IPS-NIHi7 (cell line): ENCODE measurements around the gene RGL3.
"Not testable (repeated sequence)": the region's sequence is repeated elsewhere in the genome, so short reads cannot be mapped to it uniquely, and the experiment has no call there.

Source experiments
- DNase-seq: peaks from one replicate; pipeline ENCODE4 v3.0.0; 2012; ENCODE audit warnings: mixed read lengths; ENCODE audit errors: extremely low spot score

RGL3 gene

DNA sequence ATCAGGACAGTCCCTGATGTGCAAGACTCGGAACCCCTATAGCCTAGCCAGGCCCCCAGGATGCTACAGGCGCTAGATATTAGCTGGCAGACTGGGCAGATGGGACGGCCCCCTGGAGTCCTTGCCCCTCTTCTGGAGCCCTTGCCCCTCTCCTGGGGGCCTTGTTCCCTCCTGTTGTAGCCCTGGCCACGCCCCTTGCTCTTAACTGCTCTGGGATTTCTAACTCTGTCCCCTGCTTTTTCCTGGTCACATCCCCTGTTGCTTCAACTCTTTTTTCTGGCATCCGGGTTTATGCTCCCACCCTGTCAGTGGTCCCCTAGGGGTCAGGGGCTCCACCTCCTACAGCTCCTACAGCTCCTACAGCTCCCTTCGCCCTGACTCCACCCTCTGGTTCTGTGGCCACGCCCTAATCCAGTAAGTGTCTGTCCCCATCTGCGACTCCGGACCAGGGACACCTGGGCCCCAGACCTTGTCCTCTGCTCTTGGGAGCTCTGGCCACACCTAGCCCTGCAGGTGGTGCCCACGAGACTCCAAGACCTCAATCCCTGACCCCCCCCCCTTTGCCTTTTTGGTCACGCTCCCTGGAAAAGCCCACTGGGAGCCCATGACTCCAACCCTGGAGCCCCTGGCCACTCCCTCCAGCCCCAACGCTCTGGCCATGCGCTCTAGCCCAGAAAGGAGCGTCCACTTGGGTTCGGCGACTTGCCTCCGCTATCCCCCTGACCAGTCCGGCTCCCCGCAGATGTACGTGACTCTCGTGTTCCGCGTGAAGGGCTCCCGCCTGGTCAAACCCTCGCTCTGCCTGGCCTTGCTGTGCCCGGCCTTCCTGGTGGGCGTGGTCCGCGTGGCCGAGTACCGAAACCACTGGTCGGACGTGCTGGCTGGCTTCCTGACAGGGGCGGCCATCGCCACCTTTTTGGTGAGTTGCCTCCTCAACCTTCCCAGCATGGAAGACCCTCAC lies 57.1 kb downstream of the RGL3 start:
- peak; percentile 78 for DNase-seq

DNA sequence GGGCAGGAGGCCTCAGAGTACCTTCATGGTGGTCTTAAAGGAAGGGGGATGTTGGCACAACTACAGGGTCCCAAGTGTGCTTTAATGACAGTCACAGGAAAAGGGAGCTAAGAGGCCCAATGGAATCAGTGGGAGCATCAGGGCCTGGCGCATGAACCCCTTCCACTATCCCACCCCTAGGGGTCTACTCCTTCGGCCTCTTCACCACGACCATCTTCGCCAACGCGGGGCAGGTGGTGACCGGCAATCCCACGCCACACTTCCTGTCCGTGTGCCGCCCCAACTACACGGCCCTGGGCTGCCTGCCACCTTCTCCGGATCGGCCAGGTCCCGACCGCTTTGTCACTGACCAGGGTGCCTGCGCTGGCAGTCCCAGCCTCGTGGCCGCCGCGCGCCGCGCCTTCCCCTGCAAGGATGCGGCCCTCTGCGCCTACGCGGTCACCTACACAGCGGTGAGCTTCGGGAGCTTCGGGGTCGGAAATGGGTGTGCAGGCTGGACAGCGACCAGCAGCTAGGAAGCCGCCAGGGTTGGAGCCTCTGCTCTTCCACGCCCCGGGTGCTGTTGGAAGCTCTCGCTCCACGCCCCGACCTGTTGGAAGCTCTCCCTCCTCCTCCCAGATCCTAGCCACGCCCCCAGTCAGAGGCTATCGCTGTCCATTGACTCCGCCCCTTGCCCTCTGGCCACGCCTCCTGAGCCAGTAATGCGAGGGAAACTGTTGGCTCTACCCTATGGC lies 57.9 kb downstream of the RGL3 start:
- peak; percentile 94 for DNase-seq

- DNase-seq = no peak
Measured at GRCh38 chr19:11359421-11359820, 59.7 kb downstream of the RGL3 start.

DNA sequence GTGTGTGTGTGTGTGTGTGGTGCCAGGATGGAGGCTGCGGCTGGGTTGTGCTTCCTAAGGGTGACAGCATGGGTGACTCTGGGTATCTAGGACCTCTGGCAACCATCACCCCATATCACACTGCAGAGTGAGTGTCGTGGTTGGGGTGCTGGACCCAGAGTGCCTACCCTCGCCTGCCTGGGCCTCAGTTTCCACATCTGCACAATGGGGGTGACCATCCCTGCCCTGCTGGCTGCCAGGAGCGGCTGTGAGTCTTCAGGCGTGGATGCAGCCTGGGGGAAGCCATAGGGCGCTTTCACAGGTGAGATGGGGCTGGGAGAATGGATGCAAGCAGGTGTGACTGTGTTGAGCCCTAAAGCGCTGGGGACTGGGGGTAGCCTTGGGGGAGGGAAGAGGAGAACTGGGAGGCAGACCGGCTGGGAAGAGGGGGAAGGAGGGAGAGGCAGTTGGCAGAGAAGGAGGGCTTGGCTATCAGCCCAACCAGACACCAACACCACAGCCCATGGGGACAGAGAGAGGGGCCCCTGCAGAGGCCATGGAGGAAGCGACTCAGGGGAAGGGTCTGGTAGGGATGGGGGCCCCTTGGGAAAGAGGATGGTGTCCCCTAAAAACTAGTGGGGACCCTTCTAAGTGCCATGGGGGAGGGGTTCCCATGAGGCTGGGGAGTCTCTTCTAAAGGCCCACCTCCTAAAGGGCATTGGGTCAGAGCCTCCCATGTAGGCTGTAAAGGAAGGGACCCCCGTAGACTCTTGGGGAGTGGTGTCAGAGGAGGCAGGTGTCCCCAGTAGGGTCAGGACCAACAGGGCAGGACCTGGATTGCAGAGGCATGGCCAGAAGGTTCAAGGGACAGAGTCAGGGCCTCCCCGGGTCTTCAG lies 62.2 kb downstream of the RGL3 start:
- DNase-seq = no peak

GRCh38 chr19:11356074-11356397 lies 63.1 kb downstream of the RGL3 start:
- DNase-seq = no peak

DNA sequence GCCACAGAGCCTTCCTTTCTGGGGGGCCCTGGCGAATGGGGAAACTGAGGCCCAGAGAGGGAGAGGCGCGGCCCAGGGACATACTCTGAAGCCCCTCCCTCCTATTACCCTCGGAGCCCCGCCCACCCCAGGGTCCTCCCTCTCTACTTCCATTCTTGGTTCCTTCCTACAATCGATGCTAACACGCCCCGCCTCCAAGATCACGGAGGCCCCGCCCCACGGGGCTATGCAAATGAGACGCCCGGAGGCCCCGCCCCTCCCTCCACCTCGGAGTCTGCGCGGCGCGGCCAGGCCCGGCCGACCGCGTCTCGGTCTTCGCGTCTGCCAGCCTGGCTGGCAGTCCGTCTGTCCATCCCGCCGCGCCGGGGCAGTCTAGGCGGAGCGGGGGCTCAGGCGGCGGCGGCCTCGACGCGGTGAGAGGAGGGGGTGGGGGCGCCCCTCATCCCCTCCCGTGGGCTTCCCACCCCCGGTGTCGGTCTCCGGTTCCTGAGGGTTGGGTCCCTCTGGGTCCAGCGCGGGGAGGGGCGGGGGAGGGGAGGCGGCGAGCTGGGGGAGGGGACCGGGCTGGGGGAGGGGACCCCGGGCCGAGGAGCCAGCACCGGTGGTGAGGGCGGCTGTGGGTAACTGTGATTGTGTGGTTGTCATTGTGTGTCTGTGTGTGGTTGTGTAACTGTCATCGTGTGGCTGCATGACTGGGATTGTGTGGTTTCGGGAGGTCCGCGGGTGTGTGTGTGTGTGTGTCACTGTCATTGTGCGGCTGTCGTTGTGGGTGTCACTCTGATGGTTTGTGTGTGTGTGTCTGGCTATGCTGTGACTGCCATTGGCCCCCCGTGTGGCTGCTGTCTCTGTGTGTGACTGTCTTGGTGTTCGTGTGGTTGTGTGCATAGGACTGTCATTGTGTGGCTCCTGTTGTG lies 63.7 kb downstream of the RGL3 start, which contains the start of gene PLPPR2:
PLPPR2 (plus strand) TSS at position 273 of the 914 bp plus-strand sequence. CDS start 2,242 bp downstream, outside the sequence.
- DNase-seq = peak; percentile 91

- DNase-seq = not testable (repeated sequence)
Measured at GRCh38 chr19:11354102-11354501, 65.0 kb downstream of the RGL3 start.

- no peak for DNase-seq
Measured at GRCh38 chr19:11349171-11349570, 69.9 kb downstream of the RGL3 start.

GRCh38 chr19:11347546-11348039 lies 71.5 kb downstream of the RGL3 start:
- DNase-seq = no peak

GRCh38 chr19:11346104-11346940 lies 72.8 kb downstream of the RGL3 start, which contains the start of the genes CCDC159 and TMEM205:
Gene CCDC159 (plus strand): TSS chr19:11346519. CDS start chr19:11346607, 88 bp downstream.
Gene TMEM205 (minus strand): TSS chr19:11346268. CDS start chr19:11345619, 649 bp downstream.
- DNase-seq = peak; percentile 99

GRCh38 chr19:11345122-11345803 lies 73.9 kb downstream of the RGL3 start:
- DNase-seq = no peak
